HCT116 (cell line): ENCODE measurements around the gene STYXL2. TPM values are rescaled to one million over a fixed set of nuclear protein-coding genes. Genes with fewer than 3 reads are reported as not detected.

Experiments used
- ATAC-seq: fragments of 200-7000 bp; cut with Tn5 transposase; 2 replicates; pipeline ENCODE4 v1.9.1; 2020; ENCODE audit warnings: mild to moderate bottlenecking, moderate library complexity
- BruUV-seq: library from RNA; stranded (reverse); fragments of 400-500 nt; replicated peaks from 2 replicates; lab custom pipeline; 2021; lab: Mats Ljungman, UMichigan
- CTCF ChIA-PET: fragments of 300-600 bp; sonication (Branson Sonifier 250); formaldehyde crosslinking; loops from one replicate; lab custom pipeline; 2021; ENCODE audit warnings: antibody characterized with exemption; lab: Charles Lee
- POLR2A ChIA-PET: fragments of 300-600, 350-600 bp; sonication (Branson Sonifier 250); formaldehyde crosslinking; loops from one replicate; lab custom pipeline; 2021; ENCODE audit warnings: antibody characterized with exemption; lab: Charles Lee
- RAD21 ChIA-PET, 2 experiments: fragments of 300-600 bp; sonication (Branson Sonifier 250); formaldehyde crosslinking; loops; one replicate each; lab custom pipeline; 2023; ENCODE audit warnings: low total read pairs in 2 of 2; ENCODE audit not compliant: uncharacterized antibody in 2 of 2, unreplicated experiment in 2 of 2, low non-redundant PET in 1 of 2; lab: Charles Lee
- DNase-seq: peaks from one replicate; pipeline ENCODE4 v3.0.0-alpha.2; 2010; ENCODE audit warnings: low read depth, low spot score
- H2AFZ ChIP-seq: fragments of 200-600 bp; shearing (Covaris generic), sonication (generic); 2 replicates; pipeline ENCODE4 v1.6.1; 2017; ENCODE audit warnings: low read depth, mixed run types, mixed read lengths, antibody characterized with exemption, low read length; ENCODE audit not compliant: poor library complexity, severe bottlenecking
- H3K27ac ChIP-seq: 2 replicates; pipeline ENCODE4 v1.5.1; 2012; ENCODE audit warnings: low read depth, low read length
- H3K27me3 ChIP-seq: fragments of 200-600 bp; sonication (generic); 2 replicates; pipeline ENCODE4 v1.6.1; 2016; ENCODE audit warnings: mixed run types, low read length, mixed read lengths; ENCODE audit not compliant: insufficient read depth
- H3K36me3 ChIP-seq, 2 experiments: fragments of 200-500 bp in 1 of 2; fragments of 200-600 bp in 1 of 2; sonication (Bioruptor generic) in 1 of 2; sonication (generic) in 1 of 2; 2 replicates each; pipeline versions ENCODE4 v1.5.1 to v1.6.1; 2014 to 2016; ENCODE audit warnings: low read length in 2 of 2, inconsistent platforms in 1 of 2, mixed read lengths in 1 of 2, mixed run types in 1 of 2; ENCODE audit not compliant: insufficient read depth in 2 of 2, control insufficient read depth in 1 of 2
- H3K4me1 ChIP-seq, 2 experiments: fragments of 200-600 bp in 1 of 2; sonication (generic) in 1 of 2; 2 replicates each; pipeline versions ENCODE4 v1.5.1 to v1.6.1; 2012 to 2017; ENCODE audit warnings: low read length in 2 of 2, inconsistent platforms in 1 of 2, mild to moderate bottlenecking in 1 of 2, mixed read lengths in 1 of 2, mixed run types in 1 of 2, moderate library complexity in 1 of 2; ENCODE audit not compliant: insufficient read depth in 2 of 2, control insufficient read depth in 1 of 2
- H3K4me2 ChIP-seq: fragments of 200-600 bp; sonication (generic); 2 replicates; pipeline ENCODE4 v1.6.1; 2017; ENCODE audit warnings: mixed run types, low read length, mixed read lengths
- H3K4me3 ChIP-seq, 2 experiments: fragments of 200-600 bp in 1 of 2; sonication (generic) in 1 of 2; replicated peaks in 1 of 2; 2 replicates each; pipeline ENCODE4 v1.5.1; 2011 to 2016; ENCODE audit warnings: low read length in 2 of 2, control low read depth in 1 of 2, low read depth in 1 of 2, mild to moderate bottlenecking in 1 of 2, mixed read lengths in 1 of 2, mixed run types in 1 of 2
- H3K79me2 ChIP-seq: fragments of 200-600 bp; sonication (generic); 2 replicates; pipeline ENCODE4 v1.6.1; 2017; ENCODE audit warnings: mild to moderate bottlenecking, mixed run types, low read length, moderate library complexity, mixed read lengths; ENCODE audit not compliant: insufficient read depth
- H3K9ac ChIP-seq: fragments of 200-600 bp; sonication (generic); 2 replicates; pipeline ENCODE4 v1.6.1; 2016; ENCODE audit warnings: low read length, mixed read lengths
- H3K9me2 ChIP-seq: fragments of 200-600 bp; sonication (generic), shearing (Covaris generic); 2 replicates; pipeline ENCODE4 v1.6.1; 2017; ENCODE audit warnings: mixed run types, mild to moderate bottlenecking, moderate library complexity; ENCODE audit not compliant: insufficient read depth
- H3K9me3 ChIP-seq, 2 experiments: fragments of 200-500 bp in 1 of 2; fragments of 200-600 bp in 1 of 2; sonication (Bioruptor generic) in 1 of 2; sonication (generic) in 1 of 2; 2 replicates each; pipeline ENCODE4 v1.6.1; 2014 to 2017; ENCODE audit warnings: low read length in 2 of 2, mixed read lengths in 2 of 2, inconsistent platforms in 1 of 2, low read depth in 1 of 2, mild to moderate bottlenecking in 1 of 2, mixed run types in 1 of 2, moderate library complexity in 1 of 2; ENCODE audit not compliant: control insufficient read depth in 1 of 2, insufficient read depth in 1 of 2
- H4K20me1 ChIP-seq: fragments of 200-600 bp; sonication (generic), shearing (Covaris generic); 2 replicates; pipeline ENCODE4 v1.6.1; 2017; ENCODE audit warnings: mixed run types, mild to moderate bottlenecking, moderate library complexity; ENCODE audit not compliant: insufficient read depth
- CBX3 ChIP-seq: IDR thresholded peaks from 2 replicates; pipeline ENCODE4 v1.6.1; 2012; ENCODE audit warnings: low read depth
- CEBPB ChIP-seq: IDR thresholded peaks from 2 replicates; pipeline ENCODE4 v1.6.1; 2012; ENCODE audit warnings: low read depth
- CTCF ChIP-seq, 3 experiments: fragments of 200-600 bp in 1 of 3; sonication (generic) in 1 of 3; IDR thresholded peaks in 2 of 3; conservative IDR thresholded peaks in 1 of 3; 2 replicates each; pipeline ENCODE4 v1.5.1; 2012 to 2017; ENCODE audit warnings: low read depth in 2 of 3, low read length in 2 of 3, antibody characterized with exemption in 1 of 3, borderline replicate concordance in 1 of 3, control low read depth in 1 of 3, mild to moderate bottlenecking in 1 of 3, mixed read lengths in 1 of 3, mixed run types in 1 of 3, moderate library complexity in 1 of 3; ENCODE audit not compliant: insufficient read depth in 1 of 3
- EGR1 ChIP-seq: IDR thresholded peaks from 2 replicates; pipeline ENCODE4 v1.6.1; 2012; ENCODE audit warnings: low read depth
- ELF1 ChIP-seq: IDR thresholded peaks from 2 replicates; pipeline ENCODE4 v1.6.1; 2012; ENCODE audit warnings: low read depth, borderline replicate concordance
- EZH2 ChIP-seq: fragments of 200-600 bp; sonication (generic); IDR thresholded peaks from 2 replicates; pipeline ENCODE4 v1.6.1; 2017; ENCODE audit warnings: antibody characterized with exemption, mixed run types
- EZH2phosphoT487 ChIP-seq: fragments of 200-600 bp; IDR thresholded peaks from 2 replicates; pipeline ENCODE4 v1.6.1; 2018; ENCODE audit warnings: antibody characterized with exemption, borderline replicate concordance
- FOSL1 ChIP-seq: IDR thresholded peaks from 2 replicates; pipeline ENCODE4 v1.6.1; 2012; ENCODE audit warnings: low read depth
- JUND ChIP-seq: IDR thresholded peaks from 2 replicates; pipeline ENCODE4 v1.6.1; 2012
- MAX ChIP-seq: IDR thresholded peaks from 2 replicates; pipeline ENCODE4 v1.6.1; 2012
- POLR2A ChIP-seq: IDR thresholded peaks from 2 replicates; pipeline ENCODE4 v1.7.0; 2011; ENCODE audit warnings: borderline replicate concordance; ENCODE audit not compliant: insufficient read depth, insufficient read length; ENCODE audit errors: extremely low read depth
- POLR2AphosphoS5 ChIP-seq: IDR thresholded peaks from 2 replicates; pipeline ENCODE4 v1.6.1; 2011; ENCODE audit warnings: mild to moderate bottlenecking, low read depth, low read length, moderate library complexity
- RAD21 ChIP-seq: IDR thresholded peaks from 2 replicates; pipeline ENCODE4 v1.6.1; 2012; ENCODE audit warnings: low read depth, mild to moderate bottlenecking
- SIN3A ChIP-seq: IDR thresholded peaks from 2 replicates; pipeline ENCODE4 v1.6.1; 2012; ENCODE audit warnings: low read depth
- SP1 ChIP-seq: IDR thresholded peaks from 2 replicates; pipeline ENCODE4 v1.6.1; 2012; ENCODE audit warnings: low read depth
- SRF ChIP-seq: IDR thresholded peaks from 2 replicates; pipeline ENCODE4 v1.6.1; 2012; ENCODE audit warnings: low read depth
- TCF7L2 ChIP-seq: IDR thresholded peaks from 2 replicates; pipeline ENCODE4 v1.7.0; 2011; ENCODE audit warnings: borderline replicate concordance, inconsistent platforms; ENCODE audit not compliant: insufficient read depth, insufficient read length; ENCODE audit errors: extremely low read depth
- YY1 ChIP-seq: IDR thresholded peaks from 2 replicates; pipeline ENCODE4 v1.6.1; 2011; ENCODE audit warnings: low read length, low read depth, moderate library complexity, mild to moderate bottlenecking; ENCODE audit not compliant: insufficient replicate concordance; ENCODE audit errors: extremely low read depth
- ZFX ChIP-seq: fragments of 450-650 bp; IDR thresholded peaks from 2 replicates; pipeline ENCODE4 v1.6.1; 2017
- ZNF274 ChIP-seq: fragments of 200-500 bp; sonication (Bioruptor generic); IDR thresholded peaks from 2 replicates; pipeline ENCODE4 v1.6.1; 2014; ENCODE audit warnings: mild to moderate bottlenecking, low read depth, low read length, inconsistent platforms
- intact Hi-C: fragments of 100-400 bp; cut with micrococcal nuclease; formaldehyde crosslinking; loops from 2 replicates; pipeline ENCODE4 v1.10.0; 2022
- total RNA-seq: library from RNA; stranded (reverse); gene quantifications from one replicate; pipeline ENCODE4 v1.2.1, GENCODE V29; 2021; ENCODE audit not compliant: unreplicated experiment
- TF ChIP-seq, protein P1 (sequence below): IDR thresholded peaks from 2 replicates; pipeline ENCODE4 v1.6.1; 2011; ENCODE audit warnings: mild to moderate bottlenecking, low read length, moderate library complexity; ENCODE audit not compliant: insufficient replicate concordance; ENCODE audit errors: extremely low read depth
- TF ChIP-seq, protein P2 (sequence below): IDR thresholded peaks from 2 replicates; pipeline ENCODE4 v1.6.1; 2012

Gene STYXL2
- total RNA-seq, 1 experiment from 2014 or later, result not detected

DNA sequence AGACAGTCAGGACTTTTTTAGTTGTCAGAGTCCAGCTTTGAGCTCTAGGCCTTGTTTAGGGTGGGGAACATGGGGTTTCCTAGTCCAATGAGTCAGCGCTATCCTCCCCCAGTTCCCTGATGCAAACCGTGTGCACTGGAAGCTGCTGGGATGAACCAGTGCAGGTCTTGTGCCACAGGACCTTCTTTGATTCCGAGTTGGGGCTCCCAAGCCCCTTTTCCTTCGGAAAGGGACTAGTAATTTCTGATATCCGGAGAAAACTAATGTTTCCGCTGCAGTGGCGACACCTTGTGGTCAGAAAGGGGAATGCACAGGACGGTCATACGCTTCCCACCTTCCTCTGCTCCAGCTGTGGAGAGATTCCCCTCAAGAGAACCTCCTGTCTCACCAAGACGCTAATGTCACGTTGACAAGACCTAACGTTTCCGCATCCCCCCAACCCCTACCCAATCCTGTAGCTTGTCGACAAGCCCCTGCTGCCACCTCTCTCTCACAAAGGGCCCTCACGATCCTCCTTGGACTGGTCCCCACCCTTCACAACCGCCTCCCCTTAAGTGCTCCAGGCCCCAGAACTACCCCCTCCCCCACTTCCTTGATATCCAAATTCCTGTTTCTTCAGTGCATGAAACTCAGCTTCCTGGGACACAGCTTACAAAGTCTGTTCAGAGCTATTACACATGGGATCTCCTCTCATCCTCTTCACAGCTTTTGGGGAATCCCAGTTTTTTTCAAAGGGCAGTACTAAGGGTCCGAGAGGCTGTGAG, 34.6 kb upstream of the STYXL2 start:
- DNase-seq (peak; percentile 52), ATAC-seq (peak; percentile 76)
- Histone ChIP-seq H3K36me3 (no peaks in the 10 kb centered on the region), H3K9me3 (no peaks in the 10 kb centered on the region), H3K4me1 (peaks cover 3 to 22% of the 10 kb centered on the region in 2 experiments; a peak in 3 of 4 replicates), H3K27me3 (no peaks in the 10 kb centered on the region), H3K79me2 (no peaks in the 10 kb centered on the region), H3K4me3 (peak overlapping the region; percentile 31 to 32), H3K4me2 (peak overlapping the region; percentile 62), H2AFZ (peak overlapping the region; percentile 78), H4K20me1 (no peaks in the 10 kb centered on the region), H3K9ac (peak overlapping the region; percentile 34), H3K27ac (peak overlapping the region; percentile 10), H3K9me2 (no peaks in the 10 kb centered on the region)
- POLR2A ChIA-PET, result interaction anchor here (1.0 to 1.7 kb wide), 2 partner anchors 149 to 161 kb away, joined by 3 to 8 read pairs (median 6); partner anchors contain the start of gene POU2F1
- CTCF ChIA-PET, result interaction anchor here (0.6 to 8.4 kb wide), 25 partner anchors 10 to 1134 kb away, joined by 3 to 324 read pairs (median 4); partner anchors contain the start of genes POGK, POU2F1 and TADA1
- BruUV-seq, result no TSS peak
- RAD21 ChIA-PET, result interaction anchor here (0.8 to 4.5 kb wide), 3 partner anchors 65 to 149 kb away, joined by 4 to 69 read pairs (median 44); no protein-coding TSS in a partner anchor
- intact Hi-C loops, result loop anchor here (1.0 to 5.0 kb wide), 3 partner anchors 149 to 1132 kb away; no protein-coding TSS in a partner anchor
- TF ChIP-seq FOSL1 (no peak), EZH2phosphoT487 (no peak), ELF1 (no peak), TCF7L2 (no peak), CTCF (IDR thresholded peaks at IDR 0.05 in 2 of 3, conservative IDR thresholded peaks at IDR 0.05 in 1 of 3; ENCODE audit: borderline replicate concordance in 1 of 3, insufficient read depth in 1 of 3, low read depth in 2 of 3, low read length in 2 of 3) (peak; percentile 75 to 95 (median 88); a peak in 5 of 6 replicates), SRF (no peak), EZH2 (no peak), CEBPB (no peak), SP1 (no peak), JUND (no peak), ZFX (peak; percentile 34; the same call in 1 of the 2 replicates), ZNF274 (no peak), RAD21 (peak; percentile 92), YY1 (no peak), CBX3 (peak; percentile 75), SIN3A (no peak), MAX (no peak), POLR2AphosphoS5 (no peak), POLR2A (no peak), EGR1 (no peak)
- TF ChIP-seq, protein P1, sequence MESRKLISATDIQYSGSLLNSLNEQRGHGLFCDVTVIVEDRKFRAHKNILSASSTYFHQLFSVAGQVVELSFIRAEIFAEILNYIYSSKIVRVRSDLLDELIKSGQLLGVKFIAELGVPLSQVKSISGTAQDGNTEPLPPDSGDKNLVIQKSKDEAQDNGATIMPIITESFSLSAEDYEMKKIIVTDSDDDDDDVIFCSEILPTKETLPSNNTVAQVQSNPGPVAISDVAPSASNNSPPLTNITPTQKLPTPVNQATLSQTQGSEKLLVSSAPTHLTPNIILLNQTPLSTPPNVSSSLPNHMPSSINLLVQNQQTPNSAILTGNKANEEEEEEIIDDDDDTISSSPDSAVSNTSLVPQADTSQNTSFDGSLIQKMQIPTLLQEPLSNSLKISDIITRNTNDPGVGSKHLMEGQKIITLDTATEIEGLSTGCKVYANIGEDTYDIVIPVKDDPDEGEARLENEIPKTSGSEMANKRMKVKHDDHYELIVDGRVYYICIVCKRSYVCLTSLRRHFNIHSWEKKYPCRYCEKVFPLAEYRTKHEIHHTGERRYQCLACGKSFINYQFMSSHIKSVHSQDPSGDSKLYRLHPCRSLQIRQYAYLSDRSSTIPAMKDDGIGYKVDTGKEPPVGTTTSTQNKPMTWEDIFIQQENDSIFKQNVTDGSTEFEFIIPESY, result no peak
- TF ChIP-seq, protein P2, sequence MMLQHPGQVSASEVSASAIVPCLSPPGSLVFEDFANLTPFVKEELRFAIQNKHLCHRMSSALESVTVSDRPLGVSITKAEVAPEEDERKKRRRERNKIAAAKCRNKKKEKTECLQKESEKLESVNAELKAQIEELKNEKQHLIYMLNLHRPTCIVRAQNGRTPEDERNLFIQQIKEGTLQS, result no peak
